T-cell (primary cell): ENCODE measurements around the gene NKX1-1. TPM values are rescaled to one million over a fixed set of nuclear protein-coding genes. Genes with fewer than 3 reads are reported as not detected.

Experiments used
- ATAC-seq, 4 experiments: fragments of 200-7000 bp in 3 of 4; fragments of 150-1000 bp in 1 of 4; cut with Tn5 transposase; replicated peaks in 1 of 4; 1 replicate in 3 of 4; 2 replicates in 1 of 4; pipeline ENCODE4 v1.10.0; 2021; ENCODE audit warnings: moderate library complexity in 3 of 4, mild to moderate bottlenecking in 2 of 4, moderate number of reproducible peaks in 1 of 4
- CTCF ChIA-PET, 2 donors: fragments of 300-600 bp; sonication (Branson Sonifier 250); formaldehyde crosslinking; loops; one replicate each; lab custom pipeline; 2022; ENCODE audit warnings: antibody characterized with exemption in 2 of 2; lab: Charles Lee
- POLR2A ChIA-PET, 2 donors: fragments of 300-600 bp; sonication (Branson Sonifier 250); formaldehyde crosslinking; loops; one replicate each; lab custom pipeline; 2022; ENCODE audit warnings: antibody characterized with exemption in 2 of 2; lab: Charles Lee
- DNase-seq, 35 experiments: peaks; one replicate each; pipeline versions ENCODE4 v3.0.0 to v3.0.0-alpha.2; 2013 to 2023
- H3K27ac ChIP-seq: one replicate; pipeline ENCODE4 v1.5.1; 2013; ENCODE audit warnings: low read length
- H3K27me3 ChIP-seq, 2 experiments: replicated peaks in 1 of 2; 1 replicate in 1 of 2; 2 replicates in 1 of 2; pipeline versions ENCODE4 v1.6.1 to v1.7.0; 2013; ENCODE audit warnings: low read length in 1 of 2, mixed read lengths in 1 of 2; ENCODE audit not compliant: control insufficient read depth in 2 of 2, insufficient read depth in 2 of 2; ENCODE audit errors: extremely low read depth in 1 of 2
- H3K36me3 ChIP-seq, 2 donors: 1 replicate in 1 of 2; 2 replicates in 1 of 2; pipeline versions ENCODE4 v1.6.1 to v1.7.0; 2013; ENCODE audit warnings: low read length in 1 of 2; ENCODE audit not compliant: control insufficient read depth in 2 of 2, insufficient read depth in 1 of 2; ENCODE audit errors: extremely low read depth in 1 of 2
- H3K4me1 ChIP-seq, 2 experiments: 1 replicate in 1 of 2; 2 replicates in 1 of 2; pipeline versions ENCODE4 v1.6.1 to v1.7.0; 2013; ENCODE audit warnings: low read length in 2 of 2, mixed read lengths in 1 of 2; ENCODE audit not compliant: insufficient read depth in 2 of 2, control insufficient read depth in 1 of 2; ENCODE audit errors: extremely low read depth in 1 of 2
- H3K4me3 ChIP-seq, 2 donors: 1 replicate in 1 of 2; 2 replicates in 1 of 2; pipeline versions ENCODE4 v1.5.1 to v1.7.0; 2013; ENCODE audit warnings: mild to moderate bottlenecking in 2 of 2, low read length in 1 of 2, moderate library complexity in 1 of 2; ENCODE audit not compliant: control insufficient read depth in 1 of 2; ENCODE audit errors: extremely low read depth in 1 of 2
- H3K9me3 ChIP-seq: 2 replicates; pipeline ENCODE4 v1.7.0; 2013
- H3K27ac Mint-ChIP-seq, 2 donors: one replicate each; pipeline ENCODE4 v1.8.0; 2020 to 2021; ENCODE audit warnings: mild to moderate bottlenecking in 2 of 2, mixed read lengths in 2 of 2
- H3K27me3 Mint-ChIP-seq, 2 donors: one replicate each; pipeline ENCODE4 v1.8.0; 2021 to 2022; ENCODE audit warnings: mixed read lengths in 2 of 2
- H3K36me3 Mint-ChIP-seq: one replicate; pipeline ENCODE4 v1.8.0; 2021; ENCODE audit warnings: mixed read lengths
- H3K4me1 Mint-ChIP-seq, 3 donors: one replicate each; pipeline ENCODE4 v1.8.0; 2020 to 2022; ENCODE audit warnings: mixed read lengths in 3 of 3, mild to moderate bottlenecking in 1 of 3
- H3K4me3 Mint-ChIP-seq, 3 donors: one replicate each; pipeline ENCODE4 v1.8.0; 2020 to 2022; ENCODE audit warnings: mild to moderate bottlenecking in 3 of 3, mixed read lengths in 3 of 3, moderate library complexity in 3 of 3
- H3K9me3 Mint-ChIP-seq, 3 donors: one replicate each; pipeline ENCODE4 v1.8.0; 2020 to 2022; ENCODE audit warnings: mixed read lengths in 3 of 3
- WGBS: methylation state at CpG from one replicate; pipeline ENCODE4 v1.1.5; 2013; ENCODE audit warnings: missing lambda C conversion rate; ENCODE audit not compliant: insufficient coverage; 5-methylcytosine and 5-hydroxymethylcytosine counted together
- total RNA-seq, 35 experiments: library from RNA in 6 of 35; stranded (reverse) in 6 of 35; fragments of 120-200 nt in 1 of 35; gene quantifications; one replicate each; pipeline versions ENCODE4 v1.2.1 to v1.2.4 and lab custom pipeline; 2013 to 2026

NKX1-1 gene
- total RNA-seq, 5 donors from 2014 or later (not counting 1 experiment from before 2014, with no cell fraction given) = not detected

- ChIA-PET CTCF (no interaction called here), POLR2A (no interaction called here)
- peaks cover 6% of the 10 kb centered on the region for H3K36me3 Mint-ChIP-seq
- no peak overlapping the region for H3K4me3 Mint-ChIP-seq
- no peaks in the 10 kb centered on the region for H3K27me3 Mint-ChIP-seq
- no peaks in the 10 kb centered on the region for H3K4me1 ChIP-seq
- ATAC-seq = no peak
- no peak overlapping the region for H3K27ac Mint-ChIP-seq
- no peak overlapping the region for H3K27ac ChIP-seq
- H3K9me3 Mint-ChIP-seq = no peaks in the 10 kb centered on the region
- no peaks in the 10 kb centered on the region for H3K4me1 Mint-ChIP-seq
- H3K4me3 ChIP-seq = no peak overlapping the region
- no peaks in the 10 kb centered on the region for H3K27me3 ChIP-seq
- no peaks in the 10 kb centered on the region for H3K9me3 ChIP-seq
- H3K36me3 ChIP-seq = peaks cover 2 to 19% of the 10 kb centered on the region in 2 donors
- 97% methylated on average over 7 of the region's 11 CpGs for WGBS
- no peak for DNase-seq
These were observed 42.7 kb downstream of the NKX1-1 start for GRCh38 chr4:1363513-1363912.

- Histone ChIP-seq H3K4me3 (no peak overlapping the region), H3K27ac (no peak overlapping the region), H3K9me3 (no peaks in the 10 kb centered on the region), H3K4me1 (no peaks in the 10 kb centered on the region), H3K36me3 (peaks cover 2 to 19% of the 10 kb centered on the region in 2 donors), H3K27me3 (no peaks in the 10 kb centered on the region)
- Mint-ChIP-seq H3K36me3 (peaks cover 6% of the 10 kb centered on the region), H3K27me3 (no peaks in the 10 kb centered on the region), H3K27ac (no peak overlapping the region), H3K4me1 (no peaks in the 10 kb centered on the region), H3K9me3 (no peaks in the 10 kb centered on the region), H3K4me3 (no peak overlapping the region)
- ATAC-seq (no peak), DNase-seq (no peak)
- POLR2A ChIA-PET = no interaction called here
- WGBS = 91% methylated on average over 14 of the region's 17 CpGs
- CTCF ChIA-PET = interaction anchor here in 1 of 2 donors (0.6 kb wide), 1 partner anchor 267 kb away, joined by 4 read pairs; no protein-coding TSS in a partner anchor
These were observed 43.7 kb downstream of the NKX1-1 start for GRCh38 chr4:1362521-1362920.

GRCh38 chr4:1362046-1362445 is 44.2 kb downstream of the NKX1-1 start:
- CTCF ChIA-PET = no interaction called here
- DNase-seq = no peak
- Mint-ChIP-seq H3K4me3 (no peak overlapping the region), H3K27ac (no peak overlapping the region), H3K4me1 (no peaks in the 10 kb centered on the region), H3K36me3 (peaks cover 6% of the 10 kb centered on the region), H3K9me3 (no peaks in the 10 kb centered on the region), H3K27me3 (no peaks in the 10 kb centered on the region)
- Histone ChIP-seq H3K4me1 (no peaks in the 10 kb centered on the region), H3K27me3 (no peaks in the 10 kb centered on the region), H3K27ac (no peak overlapping the region), H3K4me3 (no peak overlapping the region), H3K36me3 (peaks cover 2 to 22% of the 10 kb centered on the region in 2 donors), H3K9me3 (no peaks in the 10 kb centered on the region)
- ATAC-seq = no peak
- WGBS = 93% methylated on average over 7 of the region's 10 CpGs
- POLR2A ChIA-PET = interaction anchor here in 1 of 2 donors (0.7 kb wide), 1 partner anchor 11 kb away, joined by 4 read pairs; no protein-coding TSS in a partner anchor

GRCh38 chr4:1361431-1361830 is 44.8 kb downstream of the NKX1-1 start:
- CTCF ChIA-PET = no interaction called here
- Histone ChIP-seq H3K4me3 (no peak overlapping the region), H3K36me3 (peaks cover 2 to 18% of the 10 kb centered on the region in 2 donors), H3K27me3 (no peaks in the 10 kb centered on the region), H3K4me1 (no peaks in the 10 kb centered on the region), H3K27ac (no peak overlapping the region), H3K9me3 (no peaks in the 10 kb centered on the region)
- Mint-ChIP-seq H3K27me3 (no peaks in the 10 kb centered on the region), H3K27ac (no peak overlapping the region), H3K4me1 (peaks cover 0 to 1% (median 0%) of the 10 kb centered on the region in 3 donors), H3K4me3 (no peak overlapping the region), H3K9me3 (no peaks in the 10 kb centered on the region), H3K36me3 (peaks cover 6% of the 10 kb centered on the region)
- POLR2A ChIA-PET = interaction anchor here in 1 of 2 donors (0.7 kb wide), 1 partner anchor 11 kb away, joined by 4 read pairs; no protein-coding TSS in a partner anchor
- ATAC-seq = no peak
- 98% methylated on average over 13 of the region's 18 CpGs for WGBS
- no peak for DNase-seq

GRCh38 chr4:1360423-1361283 is 45.6 kb downstream of the NKX1-1 start:
- DNase-seq (no peak), ATAC-seq (no peak)
- Mint-ChIP-seq H3K4me3 (no peak overlapping the region), H3K27me3 (no peaks in the 10 kb centered on the region), H3K27ac (no peak overlapping the region), H3K4me1 (peaks cover 2 to 5% (median 2%) of the 10 kb centered on the region in 3 donors), H3K9me3 (no peaks in the 10 kb centered on the region), H3K36me3 (peaks cover 6% of the 10 kb centered on the region)
- Histone ChIP-seq H3K27ac (no peak overlapping the region), H3K36me3 (peaks cover 4 to 19% of the 10 kb centered on the region in 2 donors), H3K4me3 (no peak overlapping the region), H3K4me1 (peaks cover 0 to 6% of the 10 kb centered on the region in 2 experiments), H3K9me3 (no peaks in the 10 kb centered on the region), H3K27me3 (no peaks in the 10 kb centered on the region)
- WGBS = 93% methylated on average over 28 of the region's 29 CpGs
- POLR2A ChIA-PET = interaction anchor here in 1 of 2 donors (0.6 kb wide), 2 partner anchors 73 to 205 kb away, joined by 3 to 5 read pairs; no protein-coding TSS in a partner anchor
- CTCF ChIA-PET = no interaction called here

- 95% methylated on average over 16 of the region's 16 CpGs for WGBS
- H3K4me3 Mint-ChIP-seq = no peak overlapping the region
- Histone ChIP-seq H3K4me1 (peaks cover 0 to 6% of the 10 kb centered on the region in 2 experiments), H3K9me3 (no peaks in the 10 kb centered on the region), H3K36me3 (peaks cover 9 to 24% of the 10 kb centered on the region in 2 donors), H3K27me3 (no peaks in the 10 kb centered on the region), H3K4me3 (no peak overlapping the region), H3K27ac (no peak overlapping the region)
- peaks cover 2 to 5% (median 2%) of the 10 kb centered on the region in 3 donors for H3K4me1 Mint-ChIP-seq
- H3K36me3 Mint-ChIP-seq = peaks cover 6% of the 10 kb centered on the region
- ATAC-seq (no peak), DNase-seq (no peak)
- CTCF ChIA-PET = no interaction called here
- H3K9me3 Mint-ChIP-seq = no peaks in the 10 kb centered on the region
- no peaks in the 10 kb centered on the region for H3K27me3 Mint-ChIP-seq
- POLR2A ChIA-PET = interaction anchor here in 1 of 2 donors (0.6 kb wide), 2 partner anchors 73 to 205 kb away, joined by 3 to 5 read pairs; no protein-coding TSS in a partner anchor
- no peak overlapping the region for H3K27ac Mint-ChIP-seq
These were observed 46.3 kb downstream of the NKX1-1 start for GRCh38 chr4:1359976-1360375.
